Right lobe of liver (tissue), 6 donors: Measurements from ENCODE around the gene DUSP15. TPM values are rescaled to one million over a fixed set of nuclear protein-coding genes. Genes with fewer than 3 reads are reported as not detected.
"Not testable (repeated sequence)": the region's sequence is repeated elsewhere in the genome, so short reads cannot be mapped to it uniquely, and the experiment has no call there.

Experiments
- ATAC-seq, 4 donors: fragments of 200-7000 bp; cut with Tn5 transposase; one replicate each; pipeline ENCODE4 v1.9.1; 2020; ENCODE audit warnings: mild to moderate bottlenecking in 4 of 4, moderate library complexity in 4 of 4
- DNase-seq, 3 donors: peaks; one replicate each; pipeline ENCODE4 v3.0.0-alpha.2; 2020
- H3K27ac ChIP-seq, 3 donors: fragments of 200-600 bp; one replicate each; pipeline ENCODE4 v1.8.0; 2022
- H3K27me3 ChIP-seq, 2 donors: fragments of 200-600 bp; one replicate each; pipeline ENCODE4 v1.8.0; 2022
- H3K36me3 ChIP-seq, 4 donors: fragments of 200-600 bp; sonication (generic) in 1 of 4; one replicate each; pipeline versions ENCODE4 v1.5.1 to v1.8.0; 2017 to 2022; ENCODE audit warnings: control low read depth in 1 of 4
- H3K4me1 ChIP-seq, 4 donors: fragments of 200-600 bp; sonication (generic) in 1 of 4; one replicate each; pipeline versions ENCODE4 v1.5.1 to v1.8.0; 2017 to 2022; ENCODE audit warnings: control low read depth in 1 of 4
- H3K4me3 ChIP-seq, 3 donors: fragments of 200-600 bp; one replicate each; pipeline ENCODE4 v1.8.0; 2022
- H3K9me3 ChIP-seq, 4 donors: fragments of 200-600 bp; sonication (generic) in 1 of 4; one replicate each; pipeline versions ENCODE4 v1.5.1 to v1.8.0; 2017 to 2022; ENCODE audit warnings: control low read depth in 1 of 4
- POLR2A ChIP-seq: fragments of 450-650 bp; IDR thresholded peaks from one replicate; pipeline ENCODE4 v1.6.1; 2017; ENCODE audit warnings: antibody characterized with exemption, mild to moderate bottlenecking
- WGBS: methylation state at CpG from one replicate; pipeline ENCODE4 v1.1.6; 2018; ENCODE audit warnings: low coverage, low lambda C conversion rate; ENCODE audit not compliant: insufficient coverage; ENCODE audit errors: missing lambda C conversion rate; 5-methylcytosine and 5-hydroxymethylcytosine counted together
- intact Hi-C, 2 donors: fragments of 100-400 bp; cut with DNase I; formaldehyde crosslinking; loops; one replicate each; pipeline versions ENCODE4 v1.11.2 to v1.14.1; 2022
- long read RNA-seq: library from polyadenylated mRNA; unstranded; transcript quantifications from one replicate; pipeline ENCODE4 v2.0.0, GENCODE V29; 2019
- total RNA-seq, 6 experiments: library from RNA; depleted of rRNA in 2 of 6; stranded (reverse); fragments of >200 nt in 2 of 6; fragmentation: NEBNext Ultra II Directional in 3 of 6; extraction: Animal tissue kit (Norgen Biotek cat#: 25700) in 3 of 6; gene quantifications; one replicate each; pipeline versions ENCODE4 v1.1.0 to v1.2.4, GENCODE V29; 2016 to 2023
- TF ChIP-seq, protein P1 (sequence below), 4 donors: fragments of 200-600 bp in 3 of 4; fragments of 450-650 bp in 1 of 4; IDR thresholded peaks; one replicate each; pipeline versions ENCODE4 v1.5.1 to v1.8.0; 2016 to 2022; ENCODE audit warnings: antibody characterized with exemption in 4 of 4, mild to moderate bottlenecking in 2 of 4
- donor health status: DM: no; HTN: yes; CAD: no.
- donor health status: DM: no; HTN: no; CAD: no.
- donor health status: DM: no; HTN: no; CAD: no.
- donor health status: DM: no; HTN: yes; CAD: no.
- donor health status: DM: no; HTN: yes; CAD: no.

Gene DUSP15, protein sequence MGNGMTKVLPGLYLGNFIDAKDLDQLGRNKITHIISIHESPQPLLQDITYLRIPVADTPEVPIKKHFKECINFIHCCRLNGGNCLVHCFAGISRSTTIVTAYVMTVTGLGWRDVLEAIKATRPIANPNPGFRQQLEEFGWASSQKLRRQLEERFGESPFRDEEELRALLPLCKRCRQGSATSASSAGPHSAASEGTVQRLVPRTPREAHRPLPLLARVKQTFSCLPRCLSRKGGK
- total RNA-seq = 1 to 10 TPM in 1 of 6 experiments, under 1 TPM in 2, not detected in 3; 0.22 to 1.1 (median 0.42) TPM
- long read RNA-seq = 0 reads

- no peak within 1 kb of the TSS for H3K27ac ChIP-seq
- ATAC-seq = peak; percentile 88 to 91 (median 90)
- H3K4me3 ChIP-seq = peak within 1 kb of the TSS; percentile 51 to 58 (median 54)
- no peaks in the 10 kb centered on the region for H3K27me3 ChIP-seq
- no peaks in the 10 kb centered on the region for H3K36me3 ChIP-seq
- intact Hi-C loops = no loop called here
- no peak for TF ChIP-seq POLR2A
- TF ChIP-seq, protein P1, sequence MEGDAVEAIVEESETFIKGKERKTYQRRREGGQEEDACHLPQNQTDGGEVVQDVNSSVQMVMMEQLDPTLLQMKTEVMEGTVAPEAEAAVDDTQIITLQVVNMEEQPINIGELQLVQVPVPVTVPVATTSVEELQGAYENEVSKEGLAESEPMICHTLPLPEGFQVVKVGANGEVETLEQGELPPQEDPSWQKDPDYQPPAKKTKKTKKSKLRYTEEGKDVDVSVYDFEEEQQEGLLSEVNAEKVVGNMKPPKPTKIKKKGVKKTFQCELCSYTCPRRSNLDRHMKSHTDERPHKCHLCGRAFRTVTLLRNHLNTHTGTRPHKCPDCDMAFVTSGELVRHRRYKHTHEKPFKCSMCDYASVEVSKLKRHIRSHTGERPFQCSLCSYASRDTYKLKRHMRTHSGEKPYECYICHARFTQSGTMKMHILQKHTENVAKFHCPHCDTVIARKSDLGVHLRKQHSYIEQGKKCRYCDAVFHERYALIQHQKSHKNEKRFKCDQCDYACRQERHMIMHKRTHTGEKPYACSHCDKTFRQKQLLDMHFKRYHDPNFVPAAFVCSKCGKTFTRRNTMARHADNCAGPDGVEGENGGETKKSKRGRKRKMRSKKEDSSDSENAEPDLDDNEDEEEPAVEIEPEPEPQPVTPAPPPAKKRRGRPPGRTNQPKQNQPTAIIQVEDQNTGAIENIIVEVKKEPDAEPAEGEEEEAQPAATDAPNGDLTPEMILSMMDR (IDR thresholded peaks at IDR 0.05) = no peak
- no peaks in the 10 kb centered on the region for H3K9me3 ChIP-seq
- 1% methylated on average over 16 of the region's 80 CpGs for WGBS
- DNase-seq = peak in 1 of 3 donors; percentile 55
- peaks cover 0 to 8% (median 2%) of the 10 kb centered on the region in 4 donors for H3K4me1 ChIP-seq
Measured at GRCh38 chr20:31869942-31870725, at the start of gene DUSP15, which contains the start of gene TTLL9. DUSP15 (minus strand) TSS chr20:31870527; CDS start chr20:31870337, 190 bp downstream. TTLL9 (plus strand) TSS chr20:31870634; CDS start chr20:31871127, 493 bp downstream.

DNA sequence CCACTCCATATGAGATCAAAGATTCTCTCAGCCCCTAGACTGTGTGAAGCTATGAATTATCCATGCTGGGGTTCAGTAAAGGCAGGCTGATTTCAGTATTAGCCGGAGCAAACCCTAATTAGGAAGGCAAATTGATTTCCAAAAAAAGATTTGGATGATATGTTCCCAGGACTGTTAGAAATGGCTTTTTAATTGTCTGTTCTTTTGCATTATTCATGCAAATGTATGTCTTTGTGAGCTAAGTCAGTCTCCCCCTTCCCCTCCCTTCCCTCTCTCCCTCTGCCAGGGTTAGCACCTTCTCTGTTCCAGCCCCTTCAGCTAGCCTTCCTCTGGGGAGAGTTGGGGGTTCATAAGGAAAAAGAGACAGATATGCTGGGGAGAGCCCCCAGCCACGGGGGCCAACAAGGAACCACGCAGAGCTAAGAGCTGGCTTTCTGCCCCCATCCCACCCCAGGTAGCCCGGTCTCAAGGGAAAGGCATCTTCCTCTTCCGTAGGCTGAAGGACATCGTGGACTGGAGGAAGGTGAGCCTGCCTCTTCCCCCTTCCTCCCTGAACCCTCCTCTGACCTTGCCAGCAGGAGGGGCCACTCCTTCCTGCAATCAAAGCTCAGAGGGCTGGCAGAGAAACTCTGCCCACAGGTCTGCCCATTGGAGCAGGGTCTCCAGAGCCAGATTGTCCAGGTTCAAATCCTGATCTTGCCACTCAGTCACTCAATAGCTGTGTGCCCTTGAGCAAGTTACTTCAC is 49.3 kb upstream of the DUSP15 start:
- Histone ChIP-seq H3K27ac (no peak overlapping the region), H3K4me1 (no peaks in the 10 kb centered on the region), H3K4me3 (no peak overlapping the region), H3K27me3 (no peaks in the 10 kb centered on the region), H3K9me3 (no peaks in the 10 kb centered on the region), H3K36me3 (no peaks in the 10 kb centered on the region)
- TF ChIP-seq POLR2A = no peak
- TF ChIP-seq, protein P1 (IDR thresholded peaks at IDR 0.05) = no peak
- no peak for ATAC-seq
- peak in 1 of 3 donors; percentile 21 for DNase-seq
- intact Hi-C loops = no loop called here
- 39% methylated on average over 6 of the region's 6 CpGs for WGBS

- peak in 1 of 3 donors; percentile 35 for DNase-seq
- intact Hi-C loops = no loop called here
- Histone ChIP-seq H3K27ac (no peak overlapping the region), H3K4me3 (no peak overlapping the region), H3K36me3 (no peaks in the 10 kb centered on the region), H3K4me1 (no peaks in the 10 kb centered on the region), H3K9me3 (no peaks in the 10 kb centered on the region), H3K27me3 (no peaks in the 10 kb centered on the region)
- no peak for ATAC-seq
- TF ChIP-seq, protein P1 (IDR thresholded peaks at IDR 0.05) = no peak
- TF ChIP-seq POLR2A = no peak
- WGBS = 66% methylated on average over 7 of the region's 7 CpGs
Measured at GRCh38 chr20:31918466-31919105, 48.3 kb upstream of the DUSP15 start.

DNA sequence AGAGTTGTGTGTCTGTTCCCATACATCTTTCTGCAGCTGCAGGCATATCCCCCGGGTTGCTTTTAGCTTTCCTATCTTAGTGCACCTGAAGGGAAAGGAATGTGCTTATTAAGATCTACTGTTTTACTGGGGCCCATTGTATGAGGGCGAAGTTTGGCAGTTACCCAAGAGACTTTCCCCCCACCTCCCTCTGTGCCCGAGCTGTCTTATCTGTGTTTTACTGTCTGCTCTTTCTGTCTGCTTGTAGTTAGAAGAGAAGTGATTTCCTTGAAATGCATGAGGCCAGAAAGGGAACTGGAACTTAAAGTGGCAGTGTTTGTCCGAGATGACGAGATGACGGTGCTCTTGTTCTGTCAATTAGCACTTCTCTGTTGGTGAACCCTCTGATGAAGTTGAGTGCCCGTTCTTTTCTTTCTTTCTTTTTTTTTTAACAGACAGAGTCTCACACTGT is 47.7 kb upstream of the DUSP15 start:
- ATAC-seq, H3K27ac ChIP-seq, H3K9me3 ChIP-seq, H3K27me3 ChIP-seq, intact Hi-C loops, H3K4me1 ChIP-seq, H3K36me3 ChIP-seq, H3K4me3 ChIP-seq: not testable (repeated sequence)
- WGBS = 17% methylated on average over 7 of the region's 7 CpGs
- peak in 1 of 3 donors; percentile 16 for DNase-seq
